NCI-H2196 (cell line): ENCODE results near the gene PGBD4.

ENCODE experiments used
- DNase-seq: peaks from one replicate; lab custom pipeline; 2025; ENCODE audit not compliant: unreplicated experiment; lab: John Stamatoyannopoulos, UW

The PGBD4 gene

DNA sequence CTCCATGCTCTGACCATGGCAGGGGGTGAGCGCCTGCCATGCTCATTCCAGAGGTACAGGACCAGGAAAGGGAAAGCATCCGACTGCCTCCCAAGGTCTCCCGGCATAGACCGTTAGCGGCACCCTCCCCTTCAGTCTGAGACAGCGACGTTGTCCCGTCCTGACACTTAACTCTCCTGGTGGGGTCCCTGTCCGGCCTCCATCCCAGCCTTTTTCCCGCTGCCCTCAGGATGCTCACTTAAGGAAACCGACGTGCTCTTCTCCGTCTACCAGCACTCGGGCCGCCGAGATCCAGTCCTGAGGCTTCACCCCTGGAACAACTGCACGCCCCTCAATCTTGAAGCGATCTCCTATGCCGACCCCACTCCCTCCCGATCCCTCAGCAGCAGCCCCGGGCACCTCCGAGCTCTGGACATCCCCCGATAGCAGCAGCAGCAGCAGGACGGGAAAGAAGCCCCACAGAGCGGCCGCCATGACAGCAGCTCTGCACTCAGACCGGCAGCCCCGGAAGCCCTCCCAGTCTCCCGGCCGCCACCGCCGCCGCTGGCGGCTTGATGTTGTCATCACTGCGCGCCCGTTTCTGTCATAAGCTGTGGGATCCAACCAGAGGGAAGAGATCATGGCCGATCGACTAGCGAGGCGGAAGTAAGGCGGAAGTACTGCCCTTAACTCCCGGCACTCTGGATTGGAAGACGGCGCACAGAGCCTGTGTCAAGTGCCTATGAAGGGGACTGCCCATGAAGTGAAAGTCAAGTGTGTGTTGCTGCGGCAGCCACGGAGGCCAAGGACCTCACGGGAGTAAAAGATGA, at the start of gene PGBD4, which contains the start of gene EMC7:
TSS of gene PGBD4 (plus strand) at position 718 of the 809 bp plus-strand sequence. CDS start 449 bp downstream, outside the sequence.
TSS of gene EMC7 (minus strand) at position 497 of the 809 bp plus-strand sequence. CDS start at position 474, 23 bp downstream.
- peak; percentile 84 for DNase-seq

DNA sequence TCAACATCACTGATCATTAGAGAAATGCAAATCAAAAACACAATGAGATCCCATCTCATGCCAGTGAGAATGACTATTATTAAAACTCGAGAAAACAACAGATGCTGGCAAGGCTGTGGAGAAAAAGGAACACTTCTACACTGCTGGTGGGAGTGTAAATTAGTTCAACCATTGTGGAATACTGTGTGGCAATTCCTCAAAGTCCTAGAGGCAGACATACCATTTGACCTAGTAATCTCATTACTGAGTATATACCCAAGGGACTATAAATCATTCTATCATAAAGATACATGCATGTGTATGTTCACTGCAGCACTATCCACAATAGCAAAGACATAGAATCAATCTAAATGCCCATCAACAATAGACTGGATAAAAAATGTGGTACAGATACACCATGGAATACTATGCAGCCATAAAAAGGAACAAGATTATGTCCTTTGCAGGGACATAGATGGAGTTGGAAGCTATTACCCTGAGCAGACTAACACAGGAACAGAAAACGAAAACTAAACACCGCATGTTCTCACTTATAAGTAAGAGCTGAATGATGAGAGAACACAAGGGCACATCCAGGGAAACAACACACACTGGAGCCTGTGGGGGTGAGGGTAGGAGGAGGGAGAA, 47.7 kb upstream of the PGBD4 start:
- DNase-seq = no peak

DNA sequence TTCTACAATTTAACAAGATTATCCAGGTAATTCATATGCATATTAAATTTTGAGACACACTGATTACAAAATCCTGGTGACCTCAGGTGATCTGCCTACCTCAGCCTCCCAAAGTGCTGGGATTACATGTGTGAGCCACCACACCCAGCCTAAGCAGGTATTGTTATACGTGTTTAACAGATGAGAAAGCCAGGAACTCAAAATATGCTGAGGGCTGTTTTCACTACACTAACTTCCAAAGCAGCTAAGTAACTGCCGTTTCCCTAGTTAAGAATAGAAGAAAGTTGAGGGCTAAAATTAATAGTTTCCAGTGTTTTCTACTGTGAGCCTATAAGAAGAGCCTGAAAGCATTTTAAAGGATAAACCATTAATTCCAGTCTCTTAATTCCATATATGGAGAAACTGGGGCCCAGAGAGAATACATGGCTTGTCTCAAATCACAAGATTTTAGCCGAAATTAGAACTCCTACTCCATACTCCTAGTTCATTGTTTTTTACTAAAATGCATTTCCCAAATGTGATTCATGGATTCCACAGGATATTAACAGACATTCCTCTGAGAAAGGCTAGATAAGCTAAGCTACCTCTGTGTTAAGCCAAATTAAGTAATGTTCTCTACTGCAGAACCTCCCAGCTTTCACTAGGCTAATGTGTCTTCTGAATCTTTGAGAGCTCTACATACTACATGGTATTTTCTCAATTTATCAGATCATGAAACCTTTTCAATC, 45.9 kb upstream of the PGBD4 start:
- no peak for DNase-seq

- no peak for DNase-seq
These were observed 45.0 kb upstream of the PGBD4 start for GRCh38 chr15:34056911-34057310.

DNA sequence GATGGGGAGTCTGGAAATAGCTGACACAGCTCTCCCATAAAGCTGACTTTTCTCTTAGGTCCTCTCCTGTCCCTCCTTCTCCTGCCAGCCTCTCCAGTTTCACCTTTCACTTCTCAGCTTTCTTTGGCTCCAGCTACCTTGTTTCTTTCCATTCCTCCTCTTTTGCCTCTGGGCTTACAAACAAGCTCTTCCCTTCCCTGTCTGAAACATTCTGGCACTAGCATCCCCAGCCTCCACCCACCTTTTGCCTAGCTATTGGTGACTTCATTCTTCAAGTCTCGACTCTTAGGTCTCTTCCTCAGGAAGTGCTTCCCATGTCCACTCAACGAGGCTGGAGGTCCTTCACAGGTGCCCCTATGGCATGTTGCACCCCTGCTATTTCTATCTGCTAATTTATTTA, 42.4 kb upstream of the PGBD4 start:
- DNase-seq = no peak

DNA sequence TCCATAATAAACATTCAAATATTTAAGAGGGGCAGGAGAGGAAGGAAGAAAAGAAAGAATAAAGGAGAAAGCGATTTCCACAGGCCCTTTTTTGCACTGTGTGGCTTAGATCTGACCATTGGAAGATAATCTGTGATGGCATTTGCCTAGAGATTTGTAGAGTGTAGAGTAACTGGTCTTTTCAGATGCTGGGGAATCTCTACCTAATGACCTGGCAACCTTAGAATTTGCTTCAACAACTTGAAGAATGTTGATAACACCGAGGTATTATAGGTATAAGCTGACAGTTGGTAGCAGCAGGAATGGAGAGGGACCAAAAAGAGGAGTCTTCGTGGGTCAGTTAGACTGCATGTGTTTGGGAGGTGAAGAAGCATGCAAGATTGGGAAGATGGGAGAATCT, 41.9 kb upstream of the PGBD4 start:
- no peak for DNase-seq

GRCh38 chr15:34064438-34064837, 37.4 kb upstream of the PGBD4 start:
- DNase-seq = no peak

- DNase-seq = no peak
These were observed 36.6 kb upstream of the PGBD4 start for GRCh38 chr15:34065261-34065660.

DNA sequence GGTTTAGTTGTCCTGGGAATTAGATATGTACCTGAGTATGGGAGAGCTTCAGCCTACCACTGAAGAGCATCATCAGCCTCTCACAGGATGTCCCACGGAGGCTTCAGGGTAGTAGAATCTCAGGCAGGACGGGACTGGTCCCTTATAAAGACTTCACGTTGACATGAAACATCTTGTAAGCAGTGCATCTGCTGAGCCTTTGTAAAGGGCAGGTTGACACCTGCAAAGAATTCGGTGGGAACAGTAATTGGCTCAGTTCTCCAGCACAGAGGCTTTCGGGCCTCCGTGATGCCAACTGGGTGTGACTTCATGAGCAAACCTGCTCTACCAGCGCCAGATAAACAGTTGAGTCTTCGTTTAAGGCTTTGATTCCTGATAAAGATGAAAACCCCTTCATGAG, 35.9 kb upstream of the PGBD4 start:
- no peak for DNase-seq

DNA sequence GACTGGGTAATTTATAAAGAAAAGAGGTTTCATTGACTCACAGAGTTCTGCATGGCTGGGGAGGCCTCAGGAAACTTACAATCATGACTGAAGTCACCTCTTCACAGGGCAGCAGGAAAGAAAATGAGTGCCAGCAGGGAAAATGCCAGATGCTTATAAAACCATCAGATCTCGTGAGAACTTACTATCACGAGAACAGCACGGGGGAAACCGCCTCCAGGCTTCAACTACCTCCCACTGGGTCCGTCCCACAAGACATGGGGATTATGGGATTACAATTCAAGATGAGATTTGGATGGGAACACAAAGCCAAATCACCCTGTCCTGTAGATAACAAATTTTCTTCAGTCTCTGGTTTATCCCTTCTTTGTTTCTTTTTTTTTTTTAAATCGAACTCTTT, 31.9 kb upstream of the PGBD4 start:
- no peak for DNase-seq

- DNase-seq = no peak
These were observed 25.1 kb upstream of the PGBD4 start for GRCh38 chr15:34076785-34077184.

DNA sequence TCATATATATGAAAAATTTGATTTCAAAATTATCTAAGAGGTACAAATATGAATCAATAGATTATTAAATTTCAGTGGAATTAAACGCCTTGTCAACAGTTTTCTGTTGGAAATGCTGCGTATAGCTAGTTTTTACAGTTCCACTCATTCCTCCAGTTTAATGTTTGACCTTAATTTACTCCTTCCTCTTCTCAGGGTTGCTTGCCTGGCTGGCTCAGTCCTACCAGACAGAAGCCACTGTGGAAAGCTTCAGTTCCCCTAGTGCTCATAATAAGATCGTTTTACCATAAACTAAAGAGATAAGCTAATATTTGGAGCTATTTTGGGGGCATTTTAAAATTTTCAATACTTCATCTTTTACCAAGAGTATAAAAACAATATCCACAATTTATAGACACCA, 23.0 kb upstream of the PGBD4 start:
- no peak for DNase-seq

DNA sequence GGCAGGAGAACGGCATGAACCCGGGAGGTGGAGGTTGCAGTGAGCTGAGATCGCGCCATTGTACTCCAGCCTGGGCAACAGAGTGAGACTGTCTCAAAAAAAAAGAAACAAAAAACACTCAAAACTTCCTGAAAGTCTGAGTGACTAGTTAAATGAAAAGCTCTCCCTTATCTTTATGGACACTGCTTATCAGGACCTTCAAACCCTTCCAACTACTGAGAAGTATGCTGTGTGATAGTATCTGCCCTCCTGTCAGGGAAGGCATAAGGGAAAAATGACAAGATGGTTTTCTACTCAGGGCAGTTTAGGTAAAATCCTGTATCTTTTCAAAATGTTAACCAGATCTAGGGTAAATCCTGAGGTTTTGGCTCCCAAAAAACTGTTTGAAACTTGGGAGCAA, 22.0 kb upstream of the PGBD4 start:
- DNase-seq = no peak

DNA sequence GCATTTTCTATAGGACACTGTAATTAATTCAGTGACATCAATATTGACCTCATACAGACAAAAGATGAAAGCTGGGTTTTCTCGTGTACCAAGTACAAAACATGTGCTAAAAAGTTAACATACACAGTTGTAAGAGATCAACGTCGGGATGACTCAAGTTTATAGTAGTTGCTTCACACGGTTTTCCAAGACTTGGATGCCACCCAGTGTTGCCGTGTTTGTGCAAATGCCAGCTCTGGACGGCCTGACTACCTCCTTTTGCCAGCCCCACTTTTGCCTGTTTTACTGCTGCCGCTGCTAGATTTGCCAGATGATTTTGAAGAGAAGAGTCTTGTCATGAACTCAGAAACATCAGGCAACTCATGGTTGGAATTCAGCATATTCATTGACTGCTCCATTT, 17.8 kb upstream of the PGBD4 start:
- no peak for DNase-seq

DNA sequence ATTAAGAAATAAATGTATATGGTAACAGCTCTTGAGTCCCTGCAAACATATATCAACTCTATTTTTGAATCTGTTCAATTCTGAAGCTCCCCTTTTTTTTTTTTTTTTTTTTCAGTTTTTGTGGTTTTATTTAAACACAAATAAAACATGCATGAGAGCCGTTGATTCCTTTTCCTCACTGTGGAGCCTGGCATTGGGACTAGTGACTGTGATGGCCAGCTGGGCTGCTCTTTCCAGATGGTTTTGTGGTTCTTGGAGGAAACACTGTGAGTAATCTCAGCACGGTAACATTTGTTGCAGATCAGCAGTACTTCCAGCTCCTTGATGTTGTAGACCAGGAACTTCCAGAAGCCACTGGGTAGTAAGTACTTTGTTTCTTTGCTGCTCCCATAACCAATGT, 16.1 kb upstream of the PGBD4 start:
- no peak for DNase-seq

GRCh38 chr15:34099914-34100313, 2.0 kb upstream of the PGBD4 start:
- no peak for DNase-seq

GRCh38 chr15:34102175-34102925, 467 bp downstream of the PGBD4 start:
- no peak for DNase-seq

DNA sequence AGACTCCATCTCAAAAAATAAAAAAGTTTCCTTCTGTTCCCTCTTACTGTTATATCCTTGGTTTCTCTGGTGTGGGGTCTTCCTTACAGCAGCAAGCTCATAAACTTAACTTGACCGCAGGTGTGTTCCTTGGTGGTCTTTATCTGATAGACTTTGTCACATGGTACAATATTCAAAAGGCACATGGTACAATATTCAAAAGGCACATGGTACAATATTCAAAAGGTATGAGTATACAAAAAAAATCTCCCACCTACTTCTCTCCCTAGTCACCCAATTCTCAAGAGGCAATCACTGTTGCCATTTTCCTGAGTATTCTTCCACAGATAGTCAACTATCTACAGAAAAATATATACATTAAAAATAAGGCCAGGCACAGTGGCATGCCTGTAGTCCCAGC, 4.5 kb downstream of the PGBD4 start:
- no peak for DNase-seq

GRCh38 chr15:34107315-34107714, 5.4 kb downstream of the PGBD4 start:
- no peak for DNase-seq

GRCh38 chr15:34109797-34110663, 8.1 kb downstream of the PGBD4 start:
- DNase-seq = no peak
